SK-N-MC (cell line): Measurements from ENCODE around the gene CPEB2.

Experiments used
- EZH2 ChIP-seq: fragments of 200-600 bp; sonication (generic); IDR thresholded peaks from one replicate; pipeline ENCODE4 v1.6.1; 2017; ENCODE audit warnings: antibody characterized with exemption
- POLR2AphosphoS5 ChIP-seq: IDR thresholded peaks from 2 replicates; pipeline ENCODE4 v1.6.1; 2012; ENCODE audit warnings: mild to moderate bottlenecking, low read depth, low read length, borderline replicate concordance

GRCh38 chr4:15043226-15043625 is 40.9 kb downstream of the CPEB2 start:
- no peak for TF ChIP-seq POLR2AphosphoS5
- TF ChIP-seq EZH2, result no peak
